GM12874 (cell line): ENCODE measurements around the gene CHERP.

Source experiments
- TF ChIP-seq, protein P1 (sequence below): IDR thresholded peaks from 2 replicates; pipeline ENCODE4 v1.5.1; 2011; ENCODE audit warnings: low read depth, mild to moderate bottlenecking, control low read depth, low read length, moderate library complexity; ENCODE audit not compliant: insufficient read depth

Gene CHERP

DNA sequence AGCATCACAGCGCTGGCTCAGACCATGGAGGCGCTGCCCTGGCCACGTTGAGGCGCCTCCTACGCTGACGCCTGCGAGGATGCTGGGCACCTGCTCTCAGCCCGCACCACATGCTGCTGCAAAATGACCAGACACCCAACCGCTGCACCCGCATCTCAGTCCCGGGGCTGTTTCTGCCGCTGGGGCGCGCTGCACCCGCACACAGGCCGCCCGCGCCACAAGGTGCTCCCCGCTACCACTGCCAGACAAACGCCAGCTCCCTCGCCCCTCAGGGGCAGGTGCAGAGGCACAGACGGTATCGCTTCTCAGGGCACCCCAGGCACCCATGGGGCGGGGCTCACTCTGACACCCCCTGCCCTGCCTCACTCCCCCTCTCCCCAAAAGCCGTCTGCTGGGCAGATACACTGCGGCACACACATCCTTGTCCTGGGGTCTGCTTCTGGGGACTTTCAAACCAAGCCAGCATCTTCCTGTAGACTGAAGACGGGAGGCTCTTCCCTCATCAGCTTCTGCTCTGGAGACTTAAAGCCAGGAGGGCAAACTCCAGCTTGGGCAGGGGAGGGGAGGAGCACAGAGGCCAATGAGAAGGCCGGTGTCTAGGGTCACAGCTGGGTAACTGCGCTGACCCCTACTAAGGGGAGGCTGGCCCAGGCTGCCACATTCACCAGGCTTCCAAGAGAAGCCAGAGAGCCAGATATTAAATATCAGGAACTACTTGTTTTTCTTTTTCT is 16.3 kb downstream of the CHERP start:
- TF ChIP-seq, protein P1, sequence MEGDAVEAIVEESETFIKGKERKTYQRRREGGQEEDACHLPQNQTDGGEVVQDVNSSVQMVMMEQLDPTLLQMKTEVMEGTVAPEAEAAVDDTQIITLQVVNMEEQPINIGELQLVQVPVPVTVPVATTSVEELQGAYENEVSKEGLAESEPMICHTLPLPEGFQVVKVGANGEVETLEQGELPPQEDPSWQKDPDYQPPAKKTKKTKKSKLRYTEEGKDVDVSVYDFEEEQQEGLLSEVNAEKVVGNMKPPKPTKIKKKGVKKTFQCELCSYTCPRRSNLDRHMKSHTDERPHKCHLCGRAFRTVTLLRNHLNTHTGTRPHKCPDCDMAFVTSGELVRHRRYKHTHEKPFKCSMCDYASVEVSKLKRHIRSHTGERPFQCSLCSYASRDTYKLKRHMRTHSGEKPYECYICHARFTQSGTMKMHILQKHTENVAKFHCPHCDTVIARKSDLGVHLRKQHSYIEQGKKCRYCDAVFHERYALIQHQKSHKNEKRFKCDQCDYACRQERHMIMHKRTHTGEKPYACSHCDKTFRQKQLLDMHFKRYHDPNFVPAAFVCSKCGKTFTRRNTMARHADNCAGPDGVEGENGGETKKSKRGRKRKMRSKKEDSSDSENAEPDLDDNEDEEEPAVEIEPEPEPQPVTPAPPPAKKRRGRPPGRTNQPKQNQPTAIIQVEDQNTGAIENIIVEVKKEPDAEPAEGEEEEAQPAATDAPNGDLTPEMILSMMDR = no peak

DNA sequence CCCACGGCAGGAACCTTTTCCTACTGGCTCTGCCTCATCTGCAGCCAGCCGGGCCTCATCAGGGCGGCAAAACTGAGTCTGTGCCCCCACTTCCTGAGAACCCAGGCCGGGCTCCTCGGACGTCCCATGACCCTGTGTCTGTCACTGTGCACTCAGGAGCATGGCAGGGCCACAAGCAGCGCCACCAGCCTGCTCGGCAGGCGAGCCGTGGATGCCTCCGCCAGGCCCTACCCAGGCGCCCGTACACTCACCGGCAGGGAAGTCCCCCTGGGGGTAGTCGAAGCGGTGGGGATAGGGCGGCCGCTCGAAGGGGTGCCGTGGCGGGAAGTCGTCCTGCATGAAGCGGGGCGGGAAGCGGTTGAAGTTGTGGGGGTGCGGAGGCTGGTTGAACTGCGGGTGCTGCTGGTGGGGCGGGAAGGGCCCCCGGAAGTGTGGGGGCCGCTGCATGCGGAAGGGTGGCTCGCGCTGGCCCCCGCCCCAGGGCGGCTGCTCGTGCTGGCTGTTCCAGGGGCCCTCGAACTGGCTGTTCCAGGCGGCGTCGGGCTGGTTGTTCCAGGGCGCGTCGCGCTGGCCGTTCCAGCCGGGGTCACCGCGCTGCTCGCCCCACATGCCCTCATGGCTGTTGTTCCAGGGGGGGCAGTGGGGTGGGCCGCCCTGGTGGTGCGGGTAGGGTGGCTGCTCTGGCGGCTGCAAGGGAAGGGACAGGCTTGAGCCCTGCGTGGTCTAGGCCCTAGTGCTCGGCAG is 17.1 kb downstream of the CHERP start:
- TF ChIP-seq, protein P1 = no peak

DNA sequence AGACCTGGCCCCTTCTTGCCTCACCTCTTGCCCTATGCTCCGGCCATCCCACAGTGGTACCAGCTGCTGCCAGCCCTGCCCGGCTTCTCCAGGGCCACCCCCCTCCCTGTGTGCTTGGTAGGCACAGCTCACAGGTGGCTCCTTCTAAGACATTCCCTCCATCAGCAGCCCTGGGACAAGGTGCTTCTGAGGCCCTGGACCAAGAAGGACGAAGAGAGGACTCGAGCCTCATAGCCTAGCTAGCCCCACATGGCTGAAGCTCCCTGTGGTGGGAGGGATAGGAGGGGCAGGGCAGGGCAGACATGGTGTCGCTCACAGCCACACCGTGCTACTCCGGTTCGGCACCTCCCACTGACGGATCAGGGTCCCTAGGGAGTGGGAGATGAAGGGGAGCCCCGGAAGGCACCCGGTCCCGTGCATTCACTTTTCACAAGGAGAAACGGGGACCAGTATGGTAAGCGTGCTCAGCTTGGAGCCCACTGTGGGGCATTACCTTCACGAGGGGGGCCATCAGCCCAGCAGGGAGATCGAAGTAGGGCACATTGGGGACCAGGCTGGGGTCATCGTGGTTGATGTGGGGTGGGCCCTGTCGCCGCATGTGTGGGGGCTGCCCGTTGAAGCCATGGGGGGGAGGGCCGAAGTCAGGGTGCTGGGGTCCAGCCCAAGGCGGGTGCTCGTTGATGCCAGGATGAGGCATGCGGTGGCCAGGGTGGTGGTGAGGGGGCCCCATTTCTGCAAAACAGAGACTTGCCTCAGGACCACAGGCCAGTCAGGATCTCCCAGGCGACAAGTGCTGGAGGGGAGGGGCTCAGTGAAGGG is 19.5 kb downstream of the CHERP start:
- TF ChIP-seq, protein P1 = no peak

DNA sequence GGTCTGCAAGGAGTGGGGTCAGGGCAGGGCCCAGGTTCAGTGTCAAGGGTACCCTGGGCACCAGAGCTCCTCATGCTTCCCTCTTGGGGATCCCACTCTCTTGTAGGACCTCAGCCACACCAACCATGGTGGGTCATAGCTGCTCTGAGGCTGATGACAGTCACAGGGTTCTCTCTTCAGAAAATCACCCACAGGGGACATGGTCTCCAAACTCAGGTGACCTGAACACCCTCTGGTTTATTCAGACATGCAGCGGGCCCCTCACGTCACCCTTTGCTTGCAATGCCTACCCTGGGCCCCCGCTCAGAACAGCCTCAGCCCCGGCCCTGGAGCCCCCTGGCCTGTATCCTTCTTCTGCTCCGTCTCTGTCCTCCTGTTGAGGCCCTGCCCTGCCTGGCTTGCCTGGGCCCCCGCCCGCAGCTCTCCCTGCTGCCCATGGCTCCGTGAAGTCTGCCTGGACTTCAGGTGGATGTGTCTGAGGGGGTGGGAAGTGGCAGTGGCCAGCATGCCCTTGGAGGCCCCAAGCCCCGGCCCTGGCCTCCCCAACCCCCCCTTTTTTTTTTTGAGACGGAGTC is 20.4 kb downstream of the CHERP start:
- TF ChIP-seq, protein P1 = no peak

DNA sequence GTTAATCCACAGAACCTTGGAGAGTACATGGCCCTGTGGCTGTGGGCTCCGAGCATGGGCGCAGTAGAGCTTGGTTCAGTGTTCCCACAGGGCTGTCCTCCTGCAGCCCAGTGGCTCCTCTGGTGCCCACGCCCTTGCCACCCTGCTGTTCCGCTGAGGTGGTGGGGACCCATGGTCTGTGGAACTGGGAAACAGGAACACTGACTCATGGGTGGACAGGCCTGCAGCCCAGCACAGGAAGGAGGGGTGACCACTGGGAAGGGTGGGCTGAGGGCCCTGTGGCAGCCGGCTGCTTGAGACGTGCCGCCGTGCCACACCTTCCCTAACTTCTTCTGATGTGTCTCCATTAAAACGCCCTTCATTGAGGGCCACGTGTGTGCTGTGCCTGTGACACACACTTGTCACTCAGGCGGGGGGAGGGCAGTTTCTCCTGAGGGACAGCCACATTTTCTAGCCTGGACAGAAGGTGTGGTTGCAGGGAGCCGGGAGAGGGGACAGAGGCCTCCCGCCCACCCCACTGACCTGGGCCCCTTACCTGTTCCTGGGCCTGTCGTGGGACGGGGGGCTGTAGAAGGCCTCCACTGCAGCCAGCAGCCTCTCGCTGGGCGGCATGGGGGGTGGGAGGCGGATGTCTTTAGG is 21.1 kb downstream of the CHERP start:
- TF ChIP-seq, protein P1 = no peak

DNA sequence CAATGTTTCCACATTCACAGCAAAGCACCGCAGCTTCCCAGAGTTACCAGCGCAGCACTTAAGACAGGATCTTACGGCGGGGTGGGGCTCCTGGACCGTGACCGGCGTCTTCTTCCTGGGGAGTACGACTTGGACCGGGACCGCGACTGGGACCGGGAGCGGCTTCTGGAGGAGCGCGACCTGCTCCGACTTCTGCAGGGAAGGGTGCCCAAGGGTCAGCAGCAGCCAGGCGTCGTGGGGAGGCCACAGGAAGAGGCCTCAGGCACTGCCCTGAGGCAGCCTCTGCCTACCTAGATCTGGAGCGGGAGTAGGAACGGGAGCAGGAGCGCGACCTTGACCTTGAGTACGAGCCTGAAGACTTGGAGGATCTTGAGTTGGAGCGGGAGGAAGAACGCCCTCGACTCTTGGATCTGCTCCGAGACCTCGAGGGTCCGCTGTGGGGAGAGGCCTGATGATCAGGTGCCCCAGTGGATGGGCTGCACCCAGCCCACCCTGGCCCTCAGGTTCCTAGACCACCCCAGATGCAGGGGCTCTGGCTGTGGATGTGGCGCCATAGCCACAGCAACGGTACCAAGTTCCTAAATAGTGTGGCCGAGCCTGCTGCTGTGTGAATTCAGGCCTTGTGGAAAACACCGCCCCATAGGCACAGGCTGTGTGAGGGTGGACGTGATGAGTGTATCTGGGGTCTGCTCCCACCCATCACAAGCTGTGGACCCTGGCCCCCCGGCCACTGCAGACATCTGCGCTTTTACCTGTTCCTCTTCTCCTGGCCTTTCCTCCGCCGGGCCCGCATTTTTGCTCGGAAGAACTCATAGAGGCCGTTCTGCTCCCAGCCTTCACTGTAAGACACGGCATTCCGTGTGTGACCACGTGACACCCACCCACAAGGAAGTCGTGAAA is 21.9 kb downstream of the CHERP start:
- TF ChIP-seq, protein P1 = no peak
